ENCODE data around the gene RAB3D. TPM values are rescaled to one million over a fixed set of nuclear protein-coding genes. Genes with fewer than 3 reads are reported as not detected.

RAB3D gene
- total RNA-seq, 1 experiment from 2014 or later, result 29.4 TPM

DNA sequence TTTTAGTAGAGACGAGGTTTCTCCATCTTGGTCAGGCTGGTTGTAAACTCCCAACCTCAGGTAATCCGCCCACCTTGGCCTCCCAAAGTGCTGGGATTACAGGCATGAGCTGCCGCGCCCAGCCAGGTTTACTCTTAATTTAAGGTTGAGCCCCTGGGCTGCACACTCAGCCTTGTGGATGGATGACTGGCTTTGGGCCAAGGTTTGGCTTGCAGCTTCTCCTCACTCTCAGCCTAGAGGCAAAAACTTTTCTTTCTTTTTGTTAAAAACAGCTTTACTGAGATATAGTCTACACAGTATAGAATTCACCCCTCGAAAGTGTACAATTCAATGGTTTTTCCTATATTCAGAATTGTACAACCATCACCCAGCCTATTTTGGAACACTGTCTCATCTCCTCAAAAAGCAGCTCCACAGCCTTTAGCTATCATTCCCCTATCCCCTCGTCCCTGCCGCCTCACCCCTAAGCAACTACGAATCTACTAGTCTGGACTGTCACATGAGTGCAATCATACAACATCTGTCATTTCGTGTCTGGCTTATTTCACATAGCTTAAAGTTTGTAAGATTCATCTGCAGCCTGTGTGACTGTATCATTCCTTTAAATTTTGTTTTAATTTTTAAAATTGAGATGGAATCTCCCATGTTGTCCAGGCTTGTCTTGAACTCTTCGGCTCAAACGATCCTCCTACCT, 58.0 kb downstream of the RAB3D start:
- Histone ChIP-seq H3K56ac (ENCODE audit: insufficient read length, low read depth, low read length) (no peak overlapping the region), H3K18ac (ENCODE audit: insufficient read length, low read depth, low read length) (no peak overlapping the region), H2AK5ac (ENCODE audit: insufficient read length, low read length) (no peak overlapping the region), H2BK120ac (ENCODE audit: low read depth, low read length, poor library complexity, severe bottlenecking) (no peak overlapping the region), H4K91ac (ENCODE audit: insufficient read length, low read depth, low read length) (no peak overlapping the region), H3K4me2 (ENCODE audit: insufficient read depth, insufficient read length, low read length) (no peak overlapping the region), H3T11ph (ENCODE audit: low read length) (no peak overlapping the region), H4K20me1 (ENCODE audit: control insufficient read depth, insufficient read depth, insufficient read length) (no peaks in the 10 kb centered on the region), H4K8ac (replicated peaks; ENCODE audit: insufficient read length, low read depth, low read length) (no peak overlapping the region), H2BK20ac (ENCODE audit: low read depth, low read length, poor library complexity, severe bottlenecking) (no peak overlapping the region), H3K23me2 (ENCODE audit: insufficient read length, low read depth, low read length, poor library complexity, severe bottlenecking) (no peaks in the 10 kb centered on the region), H3K27ac (ENCODE audit: insufficient read length, low read depth, low read length) (no peak overlapping the region), H3K4ac (ENCODE audit: low read depth, low read length) (no peak overlapping the region), H2BK12ac (ENCODE audit: insufficient read length, low read depth, low read length) (no peak overlapping the region), H3K9ac (ENCODE audit: extremely low read depth, insufficient read length, low read length) (no peak overlapping the region), H3K14ac (ENCODE audit: insufficient read depth, low read length) (no peak overlapping the region), H2BK15ac (ENCODE audit: low read depth, low read length) (no peak overlapping the region), H3K23ac (ENCODE audit: insufficient read length, low read depth, low read length) (no peak overlapping the region), H2BK5ac (ENCODE audit: insufficient read length, low read length) (no peak overlapping the region), H3K9me3 (ENCODE audit: control insufficient read depth, low read depth, low read length) (no peaks in the 10 kb centered on the region), H3K4me1 (ENCODE audit: insufficient read depth, low read length) (no peaks in the 10 kb centered on the region), H3K27me3 (ENCODE audit: insufficient read depth, low read length) (no peaks in the 10 kb centered on the region), H4K5ac (ENCODE audit: insufficient read length, low read depth, low read length) (no peak overlapping the region), H3K79me1 (ENCODE audit: insufficient read depth, low read depth, low read length, poor library complexity, severe bottlenecking) (no peaks in the 10 kb centered on the region), H3K79me2 (ENCODE audit: insufficient read depth, low read length) (no peaks in the 10 kb centered on the region), H2AFZ (ENCODE audit: low read length) (no peak overlapping the region)
- Mint-ChIP-seq H3K9me3 (peaks cover 20 to 21% of the 10 kb centered on the region in 2 experiments), H3K4me1 (peaks cover 3 to 6% of the 10 kb centered on the region in 2 experiments), H3K4me3 (no peak overlapping the region), H3K27me3 (ENCODE audit: low read depth) (peaks cover 12% of the 10 kb centered on the region), H3K27ac (no peak overlapping the region; a peak in 1 of 7 replicates), H3K36me3 (ENCODE audit: insufficient read depth in 1 of 3, low read depth in 3 of 3) (peaks cover 0 to 10% (median 2%) of the 10 kb centered on the region in 3 experiments; a peak in 5 of 7 replicates)
- TF ChIP-seq, protein P1, sequence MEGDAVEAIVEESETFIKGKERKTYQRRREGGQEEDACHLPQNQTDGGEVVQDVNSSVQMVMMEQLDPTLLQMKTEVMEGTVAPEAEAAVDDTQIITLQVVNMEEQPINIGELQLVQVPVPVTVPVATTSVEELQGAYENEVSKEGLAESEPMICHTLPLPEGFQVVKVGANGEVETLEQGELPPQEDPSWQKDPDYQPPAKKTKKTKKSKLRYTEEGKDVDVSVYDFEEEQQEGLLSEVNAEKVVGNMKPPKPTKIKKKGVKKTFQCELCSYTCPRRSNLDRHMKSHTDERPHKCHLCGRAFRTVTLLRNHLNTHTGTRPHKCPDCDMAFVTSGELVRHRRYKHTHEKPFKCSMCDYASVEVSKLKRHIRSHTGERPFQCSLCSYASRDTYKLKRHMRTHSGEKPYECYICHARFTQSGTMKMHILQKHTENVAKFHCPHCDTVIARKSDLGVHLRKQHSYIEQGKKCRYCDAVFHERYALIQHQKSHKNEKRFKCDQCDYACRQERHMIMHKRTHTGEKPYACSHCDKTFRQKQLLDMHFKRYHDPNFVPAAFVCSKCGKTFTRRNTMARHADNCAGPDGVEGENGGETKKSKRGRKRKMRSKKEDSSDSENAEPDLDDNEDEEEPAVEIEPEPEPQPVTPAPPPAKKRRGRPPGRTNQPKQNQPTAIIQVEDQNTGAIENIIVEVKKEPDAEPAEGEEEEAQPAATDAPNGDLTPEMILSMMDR (conservative IDR thresholded peaks at IDR 0.05), result no peak
- WGBS (ENCODE audit: extremely low coverage, insufficient read length, low lambda C conversion rate), result no CpG with 5 or more reads among the region's 11 CpGs
- DNase-seq, result no peak

Measured in H9 (cell line).